ENCODE measurements around the gene PLCG2.

- no peak for TF ChIP-seq CTCF (IDR thresholded peaks at IDR 0.05; ENCODE audit: insufficient read depth, low read length)
- no peak for TF ChIP-seq REST (IDR thresholded peaks at IDR 0.05; ENCODE audit: insufficient replicate concordance, low read depth)
- TF ChIP-seq POLR2AphosphoS5 (IDR thresholded peaks at IDR 0.05; ENCODE audit: low read depth) = no peak
- no peak for TF ChIP-seq SPI1 (IDR thresholded peaks at IDR 0.05; ENCODE audit: borderline replicate concordance, low read depth)
Observed at GRCh38 chr16:81744911-81745310, 34.2 kb upstream of the PLCG2 start.
